ENCODE measurements around the gene ZC3H7B.

Gene ZC3H7B

GRCh38 chr22:41330169-41330568, 28.8 kb downstream of the ZC3H7B start:
- no peak for DNase-seq

GRCh38 chr22:41332217-41332939, 31.1 kb downstream of the ZC3H7B start:
- DNase-seq = no peak

- DNase-seq = no peak
These were observed 32.5 kb downstream of the ZC3H7B start for GRCh38 chr22:41333806-41334205.

- no peak for DNase-seq
These were observed 32.9 kb downstream of the ZC3H7B start for GRCh38 chr22:41334215-41334614.

GRCh38 chr22:41334951-41335635, 33.8 kb downstream of the ZC3H7B start:
- no peak for DNase-seq

GRCh38 chr22:41338614-41339212, 37.4 kb downstream of the ZC3H7B start:
- DNase-seq = no peak

- DNase-seq = no peak
These were observed 38.5 kb downstream of the ZC3H7B start for GRCh38 chr22:41339823-41340222.

GRCh38 chr22:41340357-41340756, 39.0 kb downstream of the ZC3H7B start:
- DNase-seq = no peak

- no peak for DNase-seq
These were observed 39.7 kb downstream of the ZC3H7B start for GRCh38 chr22:41341012-41341411.

- no peak for DNase-seq
These were observed 40.7 kb downstream of the ZC3H7B start for GRCh38 chr22:41341990-41342389.

GRCh38 chr22:41343300-41343699, 42.0 kb downstream of the ZC3H7B start:
- no peak for DNase-seq

- no peak for DNase-seq
These were observed 42.4 kb downstream of the ZC3H7B start for GRCh38 chr22:41343717-41344116.

- DNase-seq = no peak
These were observed 43.0 kb downstream of the ZC3H7B start for GRCh38 chr22:41344189-41344788.

- no peak for DNase-seq
These were observed 44.5 kb downstream of the ZC3H7B start for GRCh38 chr22:41345807-41346335.

GRCh38 chr22:41347066-41347859, 45.9 kb downstream of the ZC3H7B start:
- DNase-seq = no peak

- no peak for DNase-seq
These were observed 47.7 kb downstream of the ZC3H7B start for GRCh38 chr22:41348964-41349484.

- no peak for DNase-seq
These were observed 48.8 kb downstream of the ZC3H7B start for GRCh38 chr22:41350087-41350486.

GRCh38 chr22:41351011-41351410, 49.7 kb downstream of the ZC3H7B start:
- no peak for DNase-seq

GRCh38 chr22:41352058-41352457, 50.7 kb downstream of the ZC3H7B start:
- DNase-seq = no peak

GRCh38 chr22:41353862-41354575, 52.7 kb downstream of the ZC3H7B start:
- no peak for DNase-seq

- no peak for DNase-seq
These were observed 53.7 kb downstream of the ZC3H7B start for GRCh38 chr22:41354979-41355378.

- DNase-seq = no peak
These were observed 54.6 kb downstream of the ZC3H7B start for GRCh38 chr22:41355895-41356294.
